GM18867 (cell line): ENCODE results near the gene FMNL2.
"Not testable (repeated sequence)": the region's sequence is repeated elsewhere in the genome, so short reads cannot be mapped to it uniquely, and the experiment has no call there.

Experiments
- ATAC-seq: cut with Tn5 transposase; IDR thresholded peaks from one replicate; pipeline ENCODE4 v1.9.1; 2021; ENCODE audit warnings: mild to moderate bottlenecking, moderate library complexity; ENCODE audit not compliant: unreplicated experiment

FMNL2 gene

GRCh38 chr2:152466980-152467676 is 132.2 kb downstream of the FMNL2 start:
- peak; percentile 97 for ATAC-seq

GRCh38 chr2:152467677-152468410 is 132.9 kb downstream of the FMNL2 start:
- no peak for ATAC-seq

GRCh38 chr2:152468899-152469692 is 134.1 kb downstream of the FMNL2 start:
- ATAC-seq, result no peak

- ATAC-seq, result no peak
These were observed 136.2 kb downstream of the FMNL2 start for GRCh38 chr2:152470861-152471854.

- ATAC-seq, result no peak
These were observed 137.5 kb downstream of the FMNL2 start for GRCh38 chr2:152472481-152472887.

GRCh38 chr2:152473151-152473857 is 138.3 kb downstream of the FMNL2 start:
- ATAC-seq, result no peak

- ATAC-seq, result not testable (repeated sequence)
These were observed 139.5 kb downstream of the FMNL2 start for GRCh38 chr2:152474523-152474922.

- ATAC-seq, result no peak
These were observed 141.0 kb downstream of the FMNL2 start for GRCh38 chr2:152475982-152476381.

- ATAC-seq, result no peak
These were observed 142.5 kb downstream of the FMNL2 start for GRCh38 chr2:152477347-152478092.

- ATAC-seq, result no peak
These were observed 144.3 kb downstream of the FMNL2 start for GRCh38 chr2:152479282-152479681.

- no peak for ATAC-seq
These were observed 145.9 kb downstream of the FMNL2 start for GRCh38 chr2:152480821-152481399.

GRCh38 chr2:152481881-152482583 is 147.1 kb downstream of the FMNL2 start:
- ATAC-seq, result no peak

- ATAC-seq, result no peak
These were observed 148.5 kb downstream of the FMNL2 start for GRCh38 chr2:152483276-152484063.

- ATAC-seq, result no peak
These were observed 151.2 kb downstream of the FMNL2 start for GRCh38 chr2:152485954-152486736.

- ATAC-seq, result no peak
These were observed 151.9 kb downstream of the FMNL2 start for GRCh38 chr2:152486737-152487400.

- no peak for ATAC-seq
These were observed 153.1 kb downstream of the FMNL2 start for GRCh38 chr2:152488075-152488474.
